SU-DHL-6 (cell line): ENCODE results near the gene SIGLEC12.

Experiments
- CTCF ChIP-seq: fragments of 200-600 bp; sonication (generic); IDR thresholded peaks from one replicate; pipeline ENCODE4 v1.5.1; 2017; ENCODE audit warnings: antibody characterized with exemption, mild to moderate bottlenecking, low read length, moderate library complexity; ENCODE audit not compliant: insufficient read depth, poor library complexity, severe bottlenecking
- EZH2phosphoT487 ChIP-seq: fragments of 200-600 bp; sonication (generic), shearing (Covaris generic); conservative IDR thresholded peaks from 2 replicates; pipeline ENCODE4 v1.6.1; 2018; ENCODE audit warnings: mild to moderate bottlenecking, antibody characterized with exemption, low read length, moderate library complexity, mixed read lengths

GRCh38 chr19:51542699-51543098 is 41.1 kb upstream of the SIGLEC12 start:
- TF ChIP-seq CTCF (no peak), EZH2phosphoT487 (no peak)
